K562 (cell line): ENCODE results near the gene ARHGAP26. TPM values are rescaled to one million over a fixed set of nuclear protein-coding genes. Genes with fewer than 3 reads are reported as not detected.

Source experiments
- AFF4 ChIP-seq: sonication (generic); formaldehyde crosslinking; IDR thresholded peaks from 2 replicates; pipeline ENCODE4 v1.8.0; 2023; ENCODE audit warnings: mild to moderate bottlenecking, missing genetic modification reagents
- CEBPZ ChIP-seq: fragments of 150-350 bp; IDR thresholded peaks from 2 replicates; pipeline ENCODE4 v1.6.1; 2014; ENCODE audit warnings: low read depth, mild to moderate bottlenecking, low read length, borderline replicate concordance
- CGGBP1 ChIP-seq: fragments of 250-450 bp; sonication (Bioruptor Pico); IDR thresholded peaks from 2 replicates; pipeline ENCODE4 v1.9.0; 2021; ENCODE audit warnings: mild to moderate bottlenecking
- E2F3 ChIP-seq: fragments of 250-450 bp; sonication (Bioruptor Pico); IDR thresholded peaks from 2 replicates; pipeline ENCODE4 v1.4.0; 2020; ENCODE audit warnings: mild to moderate bottlenecking
- EWSR1 ChIP-seq: fragments of 450-650 bp; IDR thresholded peaks from 2 replicates; pipeline ENCODE4 v1.6.1; 2018; ENCODE audit warnings: borderline replicate concordance, mild to moderate bottlenecking, low read depth, moderate library complexity; ENCODE audit not compliant: partially characterized antibody
- FOSL1 ChIP-seq: fragments of 200-800 bp; sonication (Bioruptor generic); conservative IDR thresholded peaks from 2 replicates; pipeline ENCODE4 v1.6.1; 2016; ENCODE audit warnings: missing genetic modification characterization, missing compliant biosample characterization
- GTF2E2 ChIP-seq: fragments of 200-800 bp; sonication (Bioruptor generic); IDR thresholded peaks from 2 replicates; pipeline ENCODE4 v1.6.1; 2016; ENCODE audit warnings: missing genetic modification characterization, missing compliant biosample characterization
- HNRNPUL1 ChIP-seq: fragments of 200-400 bp; formaldehyde crosslinking; IDR thresholded peaks from 2 replicates; pipeline ENCODE4 v1.6.1; 2017; ENCODE audit warnings: low read length
- MCM7 ChIP-seq, 2 experiments: fragments of 450-650 bp; IDR thresholded peaks; 2 replicates each; pipeline ENCODE4 v1.6.1; 2016 to 2018
- MEF2A ChIP-seq: IDR thresholded peaks from 2 replicates; pipeline ENCODE4 v1.6.1; 2011; ENCODE audit warnings: low read depth, mild to moderate bottlenecking, low read length, moderate library complexity; ENCODE audit not compliant: control insufficient read depth
- NFXL1 ChIP-seq: fragments of 450-650 bp; formaldehyde crosslinking; IDR thresholded peaks from 2 replicates; pipeline ENCODE4 v1.4.0; 2021; ENCODE audit warnings: mild to moderate bottlenecking
- NR3C1 ChIP-seq: sonication (generic); formaldehyde crosslinking; IDR thresholded peaks from 2 replicates; pipeline ENCODE4 v1.8.1; 2022; ENCODE audit warnings: missing genetic modification reagents
- PHB ChIP-seq: fragments of 250-450 bp; sonication (Bioruptor Pico); IDR thresholded peaks from 2 replicates; pipeline ENCODE4 v1.5.0; 2021
- PREB ChIP-seq: sonication (generic); formaldehyde crosslinking; IDR thresholded peaks from 2 replicates; pipeline ENCODE4 v1.8.1; 2023; ENCODE audit warnings: mild to moderate bottlenecking, missing genetic modification reagents
- SMARCA5 ChIP-seq: fragments of 450-650 bp; IDR thresholded peaks from 2 replicates; pipeline ENCODE4 v1.6.1; 2016
- SMARCE1 ChIP-seq: fragments of 450-650 bp; IDR thresholded peaks from 2 replicates; pipeline ENCODE4 v1.7.1; 2016; ENCODE audit warnings: mild to moderate bottlenecking
- SRSF9 ChIP-seq: fragments of 200-400 bp; formaldehyde crosslinking; IDR thresholded peaks from 2 replicates; pipeline ENCODE4 v1.6.1; 2017; ENCODE audit warnings: low read depth, low read length, borderline replicate concordance
- U2AF2 ChIP-seq: fragments of 200-400 bp; formaldehyde crosslinking; optimal IDR thresholded peaks from 2 replicates; pipeline ENCODE3; 2017; ENCODE audit warnings: low read depth, mild to moderate bottlenecking, low read length
- WHSC1 ChIP-seq: IDR thresholded peaks from one replicate; pipeline ENCODE4 v1.6.1; 2012; ENCODE audit warnings: low read length, control low read depth, inconsistent platforms
- XRCC4 ChIP-seq: IDR thresholded peaks from one replicate; pipeline ENCODE4 v1.6.1; 2011; ENCODE audit not compliant: insufficient read depth, insufficient read length; ENCODE audit errors: extremely low read depth
- ZNF561 ChIP-seq: fragments of 450-650 bp; formaldehyde crosslinking; conservative IDR thresholded peaks from 2 replicates; pipeline ENCODE4 v1.4.0; 2020; ENCODE audit warnings: mild to moderate bottlenecking, moderate library complexity
- ZNF707 ChIP-seq: fragments of 250-450 bp; sonication (Bioruptor Pico); conservative IDR thresholded peaks from 2 replicates; pipeline ENCODE4 v1.8.0; 2022; ENCODE audit warnings: inconsistent platforms, mild to moderate bottlenecking, moderate library complexity
- polyA plus RNA-seq, 8 experiments: library from polyadenylated mRNA; depleted of rRNA in 4 of 8; stranded (reverse) in 5 of 8; unstranded in 3 of 8; fragments of >200 nt; fragmentation: Nextera tagmentation in 2 of 8; fragmentation: Illumina TruSeq in 1 of 8; extraction: Ambion mirVana in 2 of 8; extraction: Trizol in 1 of 8; gene quantifications; 2 replicates each; pipeline versions ENCODE4 v1.2.1 to v1.2.3, GENCODE V29; 2011 to 2014; ENCODE audit warnings: inconsistent platforms in 1 of 8, missing spikeins in 1 of 8
- total RNA-seq, 7 experiments: library from RNA; depleted of rRNA in 6 of 7; stranded (reverse); fragments of >200 nt in 6 of 7; fragmentation: Illumina TruSeq in 2 of 7; extraction: Trizol in 2 of 7; gene quantifications; 2 replicates each; pipeline versions ENCODE4 v1.2.1 to v1.2.3, GENCODE V29; 2011 to 2021; ENCODE audit warnings: low replicate concordance in 1 of 7

Gene ARHGAP26
- total and polyA plus RNA-seq, 9 of the 15 experiments (the other 6 are each of a cell fraction or from before 2014, with no cell fraction given), result 0.13 to 1.1 (median 0.55) TPM

GRCh38 chr5:142821733-142822487, 51.7 kb downstream of the ARHGAP26 start (continued):
- TF ChIP-seq CGGBP1 (CRISPR knock-in tag) (no peak), EWSR1 (no peak), FOSL1 (tag) (peak; percentile 99), E2F3 (no peak), WHSC1 (no peak), HNRNPUL1 (no peak), NR3C1 (no peak), ZNF561 (CRISPR knock-in tag) (no peak), PHB (no peak), PREB (CRISPR knock-in tag) (no peak), NFXL1 (CRISPR knock-in tag) (no peak), GTF2E2 (tag) (no peak), SMARCA5 (no peak), CEBPZ (no peak), SRSF9 (no peak), ZNF707 (CRISPR knock-in tag) (no peak), SMARCE1 (peak; percentile 25; the same call in 1 of the 2 replicates), XRCC4 (no peak), MEF2A (no peak), U2AF2 (no peak), MCM7 (IDR thresholded peaks at IDR 0.05) (no peak), AFF4 (CRISPR knock-in tag) (no peak)
